Mononuclear cell (primary cell): ENCODE results near the gene LTF. TPM values are rescaled to one million over a fixed set of nuclear protein-coding genes. Genes with fewer than 3 reads are reported as not detected.

ENCODE experiments used
- H3K27me3 ChIP-seq: 2 replicates; pipeline ENCODE4 v1.6.0; 2011; ENCODE audit warnings: low read length, control low read depth; ENCODE audit not compliant: insufficient read depth
- H3K4me1 ChIP-seq: 2 replicates; pipeline ENCODE4 v1.5.1; 2011; ENCODE audit warnings: mild to moderate bottlenecking, low read length, control low read depth; ENCODE audit not compliant: insufficient read depth
- H3K4me3 ChIP-seq: 2 replicates; pipeline ENCODE4 v1.5.1; 2011; ENCODE audit warnings: mild to moderate bottlenecking, low read length, moderate library complexity
- H3K9me3 ChIP-seq: 2 replicates; pipeline ENCODE4 v1.5.1; 2011; ENCODE audit warnings: low read depth, mild to moderate bottlenecking, control low read depth, low read length
- total RNA-seq: library from RNA; depleted of rRNA; stranded (reverse); fragments of >200 nt; gene quantifications from one replicate; pipeline ENCODE4 v1.2.3, GENCODE V29; 2012

LTF gene
- total RNA-seq, 1 donor: 0.52 TPM

GRCh38 chr3:46482632-46483350, 18.1 kb upstream of the LTF start:
- no peak overlapping the region for H3K4me3 ChIP-seq
- no peaks in the 10 kb centered on the region for H3K4me1 ChIP-seq
- H3K9me3 ChIP-seq: no peaks in the 10 kb centered on the region
- no peaks in the 10 kb centered on the region for H3K27me3 ChIP-seq

DNA sequence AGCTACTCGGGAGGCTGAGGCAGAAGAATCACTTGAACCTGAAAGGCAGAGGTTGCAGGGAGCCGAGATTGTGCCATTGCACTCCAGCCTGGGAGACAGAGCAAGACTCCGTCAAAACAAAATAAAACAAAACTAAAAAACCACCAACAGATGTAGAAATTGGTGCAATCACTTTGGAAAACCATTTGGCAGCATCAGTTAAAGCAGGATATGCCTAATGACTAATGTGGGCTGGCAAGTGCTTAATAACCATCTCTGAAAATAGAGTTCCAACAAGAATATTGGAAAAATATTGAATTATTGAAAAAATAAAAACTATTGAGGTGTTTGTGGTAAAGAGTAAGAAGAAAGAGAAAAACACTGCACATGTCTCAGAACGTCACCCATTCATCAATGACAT, 16.9 kb upstream of the LTF start:
- no peaks in the 10 kb centered on the region for H3K4me1 ChIP-seq
- H3K27me3 ChIP-seq: no peaks in the 10 kb centered on the region
- no peaks in the 10 kb centered on the region for H3K9me3 ChIP-seq
- no peak overlapping the region for H3K4me3 ChIP-seq

- no peaks in the 10 kb centered on the region for H3K27me3 ChIP-seq
Measured at GRCh38 chr3:46480491-46481195, 15.9 kb upstream of the LTF start.

DNA sequence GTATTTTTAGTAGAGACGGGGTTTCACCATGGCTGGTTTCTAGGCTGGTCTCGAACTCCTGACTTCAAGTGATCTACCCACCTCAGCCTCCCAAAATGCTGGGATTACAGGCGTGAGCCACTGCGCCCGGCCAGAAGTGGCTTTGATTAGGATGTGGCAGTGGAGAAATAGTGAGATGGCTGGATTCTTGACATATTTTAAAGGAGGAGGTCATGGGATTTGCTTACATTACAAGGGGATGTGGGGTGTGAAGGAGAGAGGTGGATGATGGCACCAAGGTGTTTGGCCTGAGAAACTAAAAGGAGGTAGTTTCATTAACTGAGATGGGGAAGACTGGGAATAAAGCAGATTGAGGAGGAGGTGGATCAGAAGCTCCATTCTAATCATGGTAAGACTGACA, 15.0 kb upstream of the LTF start:
- H3K4me1 ChIP-seq: no peaks in the 10 kb centered on the region
- H3K4me3 ChIP-seq: no peak overlapping the region
- H3K9me3 ChIP-seq: peaks cover 4% of the 10 kb centered on the region
- no peaks in the 10 kb centered on the region for H3K27me3 ChIP-seq

More at GRCh38 chr3:46480491-46481195, 15.9 kb upstream of the LTF start:
- Histone ChIP-seq H3K4me3 (no peak overlapping the region), H3K9me3 (no peaks in the 10 kb centered on the region), H3K4me1 (no peaks in the 10 kb centered on the region)

GRCh38 chr3:46479021-46479420, 14.3 kb upstream of the LTF start:
- Histone ChIP-seq H3K9me3 (peaks cover 11% of the 10 kb centered on the region), H3K4me1 (no peaks in the 10 kb centered on the region), H3K4me3 (no peak overlapping the region), H3K27me3 (no peaks in the 10 kb centered on the region)

- Histone ChIP-seq H3K27me3 (no peaks in the 10 kb centered on the region), H3K9me3 (peaks cover 11% of the 10 kb centered on the region), H3K4me3 (no peak overlapping the region), H3K4me1 (no peaks in the 10 kb centered on the region)
Measured at GRCh38 chr3:46478341-46478740, 13.6 kb upstream of the LTF start.

- Histone ChIP-seq H3K4me3 (no peak overlapping the region), H3K4me1 (no peaks in the 10 kb centered on the region), H3K9me3 (peaks cover 11% of the 10 kb centered on the region), H3K27me3 (no peaks in the 10 kb centered on the region)
Measured at GRCh38 chr3:46477756-46478155, 13.1 kb upstream of the LTF start.

DNA sequence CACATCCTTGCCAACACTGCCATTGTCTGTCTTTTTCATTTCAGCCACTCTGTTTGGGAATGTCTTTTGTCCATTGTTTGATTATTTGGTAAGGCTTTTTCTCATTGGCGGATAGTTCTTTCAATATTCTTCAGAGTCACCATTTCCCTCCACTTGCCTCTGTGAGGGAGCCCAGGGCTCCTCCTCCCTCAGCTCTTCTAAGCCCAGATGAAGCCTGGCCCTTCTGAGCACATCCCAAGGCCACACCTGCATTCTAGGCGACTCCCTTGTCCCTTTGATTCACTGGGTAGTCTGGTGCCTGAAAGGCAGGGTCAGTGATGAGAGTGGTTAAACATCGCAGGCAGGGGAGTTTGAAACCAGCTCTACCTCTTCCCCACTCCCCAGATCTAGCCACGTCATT, 12.4 kb upstream of the LTF start:
- Histone ChIP-seq H3K4me3 (no peak overlapping the region), H3K27me3 (no peaks in the 10 kb centered on the region), H3K9me3 (peaks cover 11% of the 10 kb centered on the region), H3K4me1 (no peaks in the 10 kb centered on the region)

GRCh38 chr3:46472736-46473135, 8.0 kb upstream of the LTF start:
- no peak overlapping the region for H3K4me3 ChIP-seq
- H3K27me3 ChIP-seq: no peaks in the 10 kb centered on the region
- H3K4me1 ChIP-seq: peaks cover 18% of the 10 kb centered on the region
- H3K9me3 ChIP-seq: peaks cover 11% of the 10 kb centered on the region

- Histone ChIP-seq H3K9me3 (peaks cover 11% of the 10 kb centered on the region), H3K27me3 (no peaks in the 10 kb centered on the region), H3K4me1 (peaks cover 18% of the 10 kb centered on the region), H3K4me3 (no peak overlapping the region)
Measured at GRCh38 chr3:46471371-46471914, 6.7 kb upstream of the LTF start.

- Histone ChIP-seq H3K27me3 (no peaks in the 10 kb centered on the region), H3K4me1 (peaks cover 18% of the 10 kb centered on the region), H3K4me3 (no peak overlapping the region), H3K9me3 (peaks cover 11% of the 10 kb centered on the region)
Measured at GRCh38 chr3:46470831-46471230, 6.1 kb upstream of the LTF start.

- Histone ChIP-seq H3K4me3 (no peak overlapping the region), H3K4me1 (peaks cover 21% of the 10 kb centered on the region), H3K27me3 (peaks cover 10% of the 10 kb centered on the region), H3K9me3 (peaks cover 8% of the 10 kb centered on the region)
Measured at GRCh38 chr3:46469680-46470357, 5.1 kb upstream of the LTF start.

- Histone ChIP-seq H3K27me3 (peaks cover 18% of the 10 kb centered on the region), H3K4me1 (peaks cover 21% of the 10 kb centered on the region), H3K4me3 (no peak overlapping the region), H3K9me3 (no peaks in the 10 kb centered on the region)
Measured at GRCh38 chr3:46468753-46469600, 4.3 kb upstream of the LTF start.

- Histone ChIP-seq H3K9me3 (no peaks in the 10 kb centered on the region), H3K4me1 (peaks cover 26% of the 10 kb centered on the region), H3K27me3 (peaks cover 22% of the 10 kb centered on the region), H3K4me3 (no peak overlapping the region)
Measured at GRCh38 chr3:46467562-46467961, 2.9 kb upstream of the LTF start.
